Skin of body (tissue), 2 donors: ENCODE measurements around the gene PSMB8. TPM values are rescaled to one million over a fixed set of nuclear protein-coding genes. Genes with fewer than 3 reads are reported as not detected.
"Not testable (repeated sequence)": the region's sequence is repeated elsewhere in the genome, so short reads cannot be mapped to it uniquely, and the experiment has no call there.

Experiments used
- DNase-seq: peaks from one replicate; lab custom pipeline; 2025; lab: John Stamatoyannopoulos, UW
- total RNA-seq: library from RNA; depleted of rRNA; stranded (reverse); fragments of >200 nt; gene quantifications from one replicate; pipeline ENCODE4 v1.2.3, GENCODE V29; 2014

The PSMB8 gene
- 15.7 TPM for total RNA-seq

- DNase-seq, result peak; percentile 95
Observed at GRCh38 chr6:32843979-32844838, at the start of gene PSMB8. TSS of gene PSMB8 (minus strand) at chr6:32844047. CDS start at chr6:32843996, 51 bp downstream.

GRCh38 chr6:32890831-32891230 lies 47.0 kb upstream of the PSMB8 start:
- no peak for DNase-seq

GRCh38 chr6:32889533-32889932 lies 45.7 kb upstream of the PSMB8 start:
- DNase-seq, result no peak

GRCh38 chr6:32888576-32888975 lies 44.7 kb upstream of the PSMB8 start:
- no peak for DNase-seq

GRCh38 chr6:32887616-32888015 lies 43.8 kb upstream of the PSMB8 start:
- DNase-seq, result no peak

GRCh38 chr6:32886681-32887383 lies 43.0 kb upstream of the PSMB8 start:
- no peak for DNase-seq

GRCh38 chr6:32885698-32886286 lies 41.9 kb upstream of the PSMB8 start:
- peak; percentile 21 for DNase-seq

GRCh38 chr6:32883789-32884188 lies 39.9 kb upstream of the PSMB8 start:
- DNase-seq, result no peak

- no peak for DNase-seq
Observed at GRCh38 chr6:32882879-32883250, 39.0 kb upstream of the PSMB8 start.

- DNase-seq, result not testable (repeated sequence)
Observed at GRCh38 chr6:32880962-32881361, 37.1 kb upstream of the PSMB8 start.

- DNase-seq, result no peak
Observed at GRCh38 chr6:32879691-32880090, 35.8 kb upstream of the PSMB8 start.

- DNase-seq, result no peak
Observed at GRCh38 chr6:32876603-32877002, 32.8 kb upstream of the PSMB8 start.

GRCh38 chr6:32873947-32874346 lies 30.1 kb upstream of the PSMB8 start:
- not testable (repeated sequence) for DNase-seq

GRCh38 chr6:32868257-32868788 lies 24.5 kb upstream of the PSMB8 start:
- peak; percentile 35 for DNase-seq

GRCh38 chr6:32867554-32868256 lies 23.9 kb upstream of the PSMB8 start:
- DNase-seq, result no peak

- DNase-seq, result no peak
Observed at GRCh38 chr6:32867022-32867477, 23.2 kb upstream of the PSMB8 start.

GRCh38 chr6:32865724-32866443 lies 22.0 kb upstream of the PSMB8 start:
- DNase-seq, result no peak

- no peak for DNase-seq
Observed at GRCh38 chr6:32862725-32863124, 18.9 kb upstream of the PSMB8 start.

GRCh38 chr6:32860674-32861073 lies 16.8 kb upstream of the PSMB8 start:
- DNase-seq, result no peak

- DNase-seq, result no peak
Observed at GRCh38 chr6:32858194-32858593, 14.3 kb upstream of the PSMB8 start.
